Immature natural killer cell (primary cell): Measurements from ENCODE around the gene SCFD1. TPM values are rescaled to one million over a fixed set of nuclear protein-coding genes. Genes with fewer than 3 reads are reported as not detected.
A peak's percentile ranks its signal among the peaks of the same experiment; 100 is the strongest.
"Not testable (repeated sequence)": the region's sequence is repeated elsewhere in the genome, so short reads cannot be mapped to it uniquely, and the experiment has no call there.

Experiments used
- DNase-seq, 3 donors: peaks; one replicate each; pipeline ENCODE4 v3.0.0; 2022; ENCODE audit warnings: mixed read lengths in 1 of 3
- H3K27ac Mint-ChIP-seq, 6 donors: one replicate each; pipeline ENCODE4 v1.8.0; 2020; ENCODE audit warnings: mixed read lengths in 6 of 6, mild to moderate bottlenecking in 5 of 6, inconsistent platforms in 4 of 6, moderate library complexity in 3 of 6
- H3K27me3 Mint-ChIP-seq, 3 donors: one replicate each; pipeline ENCODE4 v1.8.0; 2020 to 2021; ENCODE audit warnings: low read depth in 3 of 3, mild to moderate bottlenecking in 3 of 3, mixed read lengths in 3 of 3, moderate library complexity in 3 of 3, inconsistent platforms in 1 of 3
- H3K36me3 Mint-ChIP-seq, 3 donors: one replicate each; pipeline ENCODE4 v1.8.0; 2020; ENCODE audit warnings: mixed read lengths in 3 of 3, inconsistent platforms in 2 of 3, mild to moderate bottlenecking in 2 of 3
- H3K4me1 Mint-ChIP-seq, 2 donors: one replicate each; pipeline ENCODE4 v1.8.0; 2020; ENCODE audit warnings: inconsistent platforms in 2 of 2, mild to moderate bottlenecking in 2 of 2, mixed read lengths in 2 of 2, moderate library complexity in 1 of 2
- H3K4me3 Mint-ChIP-seq, 5 donors: one replicate each; pipeline ENCODE4 v1.8.0; 2020; ENCODE audit warnings: mild to moderate bottlenecking in 5 of 5, mixed read lengths in 5 of 5, inconsistent platforms in 3 of 5, moderate library complexity in 3 of 5
- H3K9me3 Mint-ChIP-seq, 6 donors: one replicate each; pipeline ENCODE4 v1.8.0; 2020; ENCODE audit warnings: mild to moderate bottlenecking in 6 of 6, mixed read lengths in 6 of 6, inconsistent platforms in 4 of 6, moderate library complexity in 3 of 6
- polyA plus RNA-seq, 3 donors: library from polyadenylated mRNA; unstranded; fragments of 300-500 nt; fragmentation: Illumina TruSeq; gene quantifications; one replicate each; pipeline ENCODE4 v1.2.3, GENCODE V29; 2021

Gene SCFD1
- polyA plus RNA-seq, 3 donors from 2014 or later = 47.3 to 72.6 (median 67.6) TPM

GRCh38 chr14:30625533-30625932, 3.4 kb downstream of the SCFD1 start:
- no peak for DNase-seq
- Mint-ChIP-seq H3K9me3 (no peaks in the 10 kb centered on the region), H3K4me3 (no peak overlapping the region), H3K4me1 (peaks cover 51 to 79% of the 10 kb centered on the region in 2 donors), H3K27ac (no peak overlapping the region), H3K36me3 (peaks cover 3 to 9% (median 4%) of the 10 kb centered on the region in 3 donors), H3K27me3 (peaks cover 0 to 11% (median 2%) of the 10 kb centered on the region in 3 donors)

- not testable (repeated sequence) for DNase-seq, H3K27me3 Mint-ChIP-seq, H3K36me3 Mint-ChIP-seq, H3K27ac Mint-ChIP-seq, H3K4me3 Mint-ChIP-seq, H3K9me3 Mint-ChIP-seq
- H3K4me1 Mint-ChIP-seq = peaks cover 31 to 71% of the 10 kb centered on the region in 2 donors
These were observed 7.3 kb downstream of the SCFD1 start for GRCh38 chr14:30629432-30629831.

- Mint-ChIP-seq H3K36me3 (peaks cover 5 to 13% (median 9%) of the 10 kb centered on the region in 3 donors), H3K27ac (no peak overlapping the region), H3K27me3 (peaks cover 0 to 2% (median 0%) of the 10 kb centered on the region in 3 donors), H3K4me3 (no peak overlapping the region), H3K4me1 (peaks cover 24 to 65% of the 10 kb centered on the region in 2 donors), H3K9me3 (no peaks in the 10 kb centered on the region)
- no peak for DNase-seq
These were observed 8.1 kb downstream of the SCFD1 start for GRCh38 chr14:30630248-30630647.

- Mint-ChIP-seq H3K27ac (peak overlapping the region in 1 of 6 donors; percentile 39), H3K36me3 (peaks cover 8 to 35% (median 15%) of the 10 kb centered on the region in 3 donors), H3K9me3 (no peaks in the 10 kb centered on the region), H3K4me1 (peaks cover 17 to 68% of the 10 kb centered on the region in 2 donors), H3K27me3 (peaks cover 0 to 2% (median 0%) of the 10 kb centered on the region in 3 donors), H3K4me3 (no peak overlapping the region)
- no peak for DNase-seq
These were observed 10.6 kb downstream of the SCFD1 start for GRCh38 chr14:30632730-30633129.

GRCh38 chr14:30638926-30639325, 16.8 kb downstream of the SCFD1 start:
- Mint-ChIP-seq H3K27ac (peak overlapping the region in 2 of 6 donors; percentile 34 to 42), H3K4me1 (peaks cover 1 to 26% of the 10 kb centered on the region in 2 donors), H3K36me3 (peaks cover 7 to 36% (median 13%) of the 10 kb centered on the region in 3 donors), H3K27me3 (no peaks in the 10 kb centered on the region), H3K9me3 (no peaks in the 10 kb centered on the region), H3K4me3 (no peak overlapping the region)
- DNase-seq = no peak

GRCh38 chr14:30641207-30641606, 19.1 kb downstream of the SCFD1 start:
- peaks cover under 1 to 26% of the 10 kb centered on the region in 2 donors for H3K4me1 Mint-ChIP-seq
- DNase-seq = no peak
- no peaks in the 10 kb centered on the region for H3K9me3 Mint-ChIP-seq
- H3K4me3 Mint-ChIP-seq = no peak overlapping the region
- peaks cover 24 to 43% (median 28%) of the 10 kb centered on the region in 3 donors for H3K36me3 Mint-ChIP-seq
- peaks cover 0 to 2% (median 0%) of the 10 kb centered on the region in 3 donors for H3K27me3 Mint-ChIP-seq
- H3K27ac Mint-ChIP-seq = no peak overlapping the region

GRCh38 chr14:30644462-30644861, 22.3 kb downstream of the SCFD1 start:
- H3K4me1 Mint-ChIP-seq = peaks cover 3 to 14% of the 10 kb centered on the region in 2 donors
- not testable (repeated sequence) for H3K9me3 Mint-ChIP-seq, H3K27ac Mint-ChIP-seq, DNase-seq, H3K4me3 Mint-ChIP-seq, H3K27me3 Mint-ChIP-seq
- H3K36me3 Mint-ChIP-seq = peaks cover 27 to 40% (median 32%) of the 10 kb centered on the region in 3 donors

GRCh38 chr14:30645600-30645999, 23.5 kb downstream of the SCFD1 start:
- H3K27ac Mint-ChIP-seq = peak overlapping the region in 2 of 6 donors; percentile 12 to 34
- peaks cover 3 to 14% of the 10 kb centered on the region in 2 donors for H3K4me1 Mint-ChIP-seq
- H3K27me3 Mint-ChIP-seq = peaks cover 0 to 4% (median 2%) of the 10 kb centered on the region in 3 donors
- no peak overlapping the region for H3K4me3 Mint-ChIP-seq
- DNase-seq = no peak
- H3K9me3 Mint-ChIP-seq = no peaks in the 10 kb centered on the region
- H3K36me3 Mint-ChIP-seq = peaks cover 32 to 46% (median 35%) of the 10 kb centered on the region in 3 donors

GRCh38 chr14:30648471-30648870, 26.4 kb downstream of the SCFD1 start:
- Mint-ChIP-seq H3K27ac (no peak overlapping the region), H3K4me1 (peaks cover 3 to 14% of the 10 kb centered on the region in 2 donors), H3K9me3 (no peaks in the 10 kb centered on the region), H3K4me3 (no peak overlapping the region), H3K27me3 (peaks cover 0 to 4% (median 2%) of the 10 kb centered on the region in 3 donors), H3K36me3 (peaks cover 35 to 55% (median 37%) of the 10 kb centered on the region in 3 donors)
- DNase-seq = no peak

- Mint-ChIP-seq H3K27me3 (peaks cover 0 to 2% (median 0%) of the 10 kb centered on the region in 3 donors), H3K9me3 (no peaks in the 10 kb centered on the region), H3K4me1 (no peaks in the 10 kb centered on the region), H3K4me3 (no peak overlapping the region), H3K27ac (no peak overlapping the region), H3K36me3 (peaks cover 6 to 29% (median 14%) of the 10 kb centered on the region in 3 donors)
- no peak for DNase-seq
These were observed 29.8 kb downstream of the SCFD1 start for GRCh38 chr14:30651937-30652336.

- Mint-ChIP-seq H3K4me3 (no peak overlapping the region), H3K4me1 (no peaks in the 10 kb centered on the region), H3K27ac (no peak overlapping the region), H3K27me3 (no peaks in the 10 kb centered on the region), H3K36me3 (peaks cover 5 to 24% (median 6%) of the 10 kb centered on the region in 3 donors), H3K9me3 (no peaks in the 10 kb centered on the region)
- DNase-seq = no peak
These were observed 33.0 kb downstream of the SCFD1 start for GRCh38 chr14:30655124-30655523.

- no peak for DNase-seq
- Mint-ChIP-seq H3K36me3 (peaks cover 5 to 22% (median 5%) of the 10 kb centered on the region in 3 donors), H3K27ac (no peak overlapping the region), H3K4me3 (no peak overlapping the region), H3K27me3 (no peaks in the 10 kb centered on the region), H3K9me3 (no peaks in the 10 kb centered on the region), H3K4me1 (no peaks in the 10 kb centered on the region)
These were observed 33.5 kb downstream of the SCFD1 start for GRCh38 chr14:30655658-30656057.

GRCh38 chr14:30656190-30656632, 34.1 kb downstream of the SCFD1 start:
- Mint-ChIP-seq H3K4me3 (no peak overlapping the region), H3K36me3 (peaks cover 5 to 20% (median 5%) of the 10 kb centered on the region in 3 donors), H3K4me1 (no peaks in the 10 kb centered on the region), H3K27ac (no peak overlapping the region), H3K27me3 (no peaks in the 10 kb centered on the region), H3K9me3 (no peaks in the 10 kb centered on the region)
- peak; percentile 10 to 42 (median 12) for DNase-seq

GRCh38 chr14:30657050-30657449, 34.9 kb downstream of the SCFD1 start:
- Mint-ChIP-seq H3K27ac (peak overlapping the region in 1 of 6 donors; percentile 9), H3K27me3 (no peaks in the 10 kb centered on the region), H3K4me3 (no peak overlapping the region), H3K36me3 (peaks cover under 1 to 12% (median 8%) of the 10 kb centered on the region in 3 donors), H3K9me3 (no peaks in the 10 kb centered on the region), H3K4me1 (peaks cover 0 to under 1% of the 10 kb centered on the region in 2 donors)
- no peak for DNase-seq
